ENCODE data around the gene CAMTA1.
"Not testable (repeated sequence)": the region's sequence is repeated elsewhere in the genome, so short reads cannot be mapped to it uniquely, and the experiment has no call there.

CAMTA1 gene

GRCh38 chr1:7313826-7314225 is 528.6 kb downstream of the CAMTA1 start:
- DNase-seq (ENCODE audit: low spot score) = no peak

DNA sequence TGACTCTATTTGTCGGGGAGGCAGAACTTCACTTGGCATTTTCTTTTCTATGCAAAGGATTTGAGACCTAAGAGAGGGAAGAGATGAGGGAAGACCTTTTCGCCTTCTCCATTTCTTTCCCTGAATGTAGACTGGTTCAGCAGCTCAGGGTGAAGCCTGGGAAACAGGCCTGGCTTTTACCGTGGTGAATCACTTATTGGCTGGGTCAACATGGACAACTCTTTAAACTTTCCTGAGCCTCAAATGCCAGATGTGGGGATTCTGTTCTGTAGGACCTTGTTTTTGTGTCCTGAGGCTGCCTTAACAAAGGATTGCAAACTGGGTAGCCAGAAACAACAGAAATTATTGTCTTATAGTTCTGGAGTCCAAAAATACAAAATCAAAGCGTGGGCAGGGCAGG is 530.1 kb downstream of the CAMTA1 start:
- no peak for DNase-seq (ENCODE audit: low spot score)

GRCh38 chr1:7315946-7316345 is 530.7 kb downstream of the CAMTA1 start:
- DNase-seq (ENCODE audit: low spot score) = no peak

- no peak for DNase-seq (ENCODE audit: low spot score)
Measured at GRCh38 chr1:7317888-7318287, 532.6 kb downstream of the CAMTA1 start.

- no peak for DNase-seq (ENCODE audit: low spot score)
Measured at GRCh38 chr1:7319196-7319595, 533.9 kb downstream of the CAMTA1 start.

DNA sequence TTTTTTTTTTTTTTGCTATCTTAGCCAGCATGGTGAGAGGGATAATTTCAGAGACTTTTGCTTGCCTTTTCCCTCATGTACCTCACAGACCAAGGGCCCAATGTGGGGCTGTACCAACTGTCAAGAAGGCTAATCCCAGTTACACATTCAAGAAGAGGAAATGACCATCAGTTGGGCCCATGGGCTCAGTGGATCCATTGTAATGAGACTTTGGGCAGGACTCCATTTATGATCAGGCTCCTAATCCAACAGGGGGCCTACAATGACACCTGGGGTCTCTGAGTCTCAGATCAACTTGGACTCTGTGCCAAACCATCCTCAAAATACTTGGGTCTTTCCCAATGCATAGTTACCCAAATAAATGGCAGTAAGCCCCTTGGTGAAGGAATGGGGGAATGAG is 535.4 kb downstream of the CAMTA1 start:
- DNase-seq (ENCODE audit: low spot score) = no peak

GRCh38 chr1:7322283-7322785 is 537.1 kb downstream of the CAMTA1 start:
- no peak for DNase-seq (ENCODE audit: low spot score)

- no peak for DNase-seq (ENCODE audit: low spot score)
Measured at GRCh38 chr1:7322912-7323311, 537.7 kb downstream of the CAMTA1 start.

DNA sequence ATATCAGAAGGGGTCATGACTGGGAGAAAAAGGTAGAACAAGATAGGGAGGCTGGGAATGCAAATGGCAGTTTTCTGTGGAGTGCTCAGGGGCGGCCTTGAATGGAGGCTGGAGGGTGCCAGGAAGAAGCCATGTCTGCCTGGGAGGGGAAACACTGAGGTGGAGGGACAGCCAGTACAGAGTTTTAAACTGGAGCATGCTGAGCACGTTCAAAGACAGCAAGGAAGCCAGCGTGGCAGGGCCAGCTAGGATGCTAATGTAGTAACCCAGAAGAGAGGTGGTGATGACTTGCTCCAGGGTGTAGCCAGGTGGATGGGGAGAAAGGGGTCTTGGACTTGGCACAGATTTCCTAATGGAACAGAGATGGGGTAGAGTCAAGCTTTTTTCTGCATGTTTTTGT is 540.0 kb downstream of the CAMTA1 start:
- DNase-seq (ENCODE audit: low spot score) = no peak

- no peak for DNase-seq (ENCODE audit: low spot score)
Measured at GRCh38 chr1:7326366-7326765, 541.1 kb downstream of the CAMTA1 start.

DNA sequence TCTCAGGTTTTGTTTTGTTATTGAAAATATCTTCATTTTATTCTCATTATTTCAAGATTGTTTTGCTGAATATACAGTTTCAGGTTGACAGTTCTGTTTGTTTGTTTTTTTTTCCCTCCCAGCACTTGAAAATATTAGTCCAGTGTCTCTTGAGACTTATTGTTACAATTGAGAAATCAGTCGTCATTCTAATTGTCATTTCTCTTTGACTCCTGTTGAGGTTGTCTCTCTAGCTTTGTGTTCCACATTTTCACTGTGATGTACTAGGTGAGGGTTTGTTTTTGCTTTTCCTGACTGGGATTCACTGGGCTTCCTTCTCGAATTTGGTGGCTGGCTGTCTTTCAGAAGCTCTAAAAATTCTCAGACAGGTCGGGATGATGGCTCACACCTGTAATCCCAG is 542.6 kb downstream of the CAMTA1 start:
- no peak for DNase-seq (ENCODE audit: low spot score)

DNA sequence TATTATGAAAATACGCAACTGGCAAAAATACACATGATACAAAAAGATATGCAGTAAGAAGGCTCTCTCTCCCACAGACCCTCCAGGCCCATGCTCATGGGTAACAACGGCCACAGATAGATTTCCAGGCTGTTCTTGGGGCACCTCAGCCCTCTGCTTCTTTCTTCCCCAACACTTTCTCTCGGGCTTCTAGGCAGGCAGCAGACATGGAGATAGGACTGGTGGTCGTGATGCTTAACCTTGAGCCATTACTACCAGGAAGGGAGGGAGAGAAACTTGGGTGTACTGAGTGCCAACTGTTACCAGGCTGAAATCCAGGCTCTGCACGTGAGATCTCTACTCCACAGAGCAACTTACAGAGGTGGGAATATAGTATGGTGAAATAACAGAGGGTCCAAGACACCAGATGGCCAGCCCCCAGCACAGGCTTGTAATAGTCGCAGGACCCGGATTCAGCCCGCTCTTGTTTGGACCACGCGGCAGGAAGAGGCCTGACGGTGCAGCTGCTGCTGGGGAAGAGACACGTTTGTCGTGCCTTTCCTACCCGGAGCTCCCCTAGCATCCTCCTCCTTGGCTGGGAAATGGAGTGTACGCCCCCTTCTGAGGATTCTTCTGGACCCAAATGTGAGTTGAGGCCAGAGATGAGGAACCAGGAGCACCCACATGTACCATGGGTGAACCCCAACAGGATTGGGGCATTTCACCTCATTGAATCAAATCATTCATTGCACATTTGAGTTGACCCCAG is 544.8 kb downstream of the CAMTA1 start:
- DNase-seq (ENCODE audit: low spot score) = no peak

DNA sequence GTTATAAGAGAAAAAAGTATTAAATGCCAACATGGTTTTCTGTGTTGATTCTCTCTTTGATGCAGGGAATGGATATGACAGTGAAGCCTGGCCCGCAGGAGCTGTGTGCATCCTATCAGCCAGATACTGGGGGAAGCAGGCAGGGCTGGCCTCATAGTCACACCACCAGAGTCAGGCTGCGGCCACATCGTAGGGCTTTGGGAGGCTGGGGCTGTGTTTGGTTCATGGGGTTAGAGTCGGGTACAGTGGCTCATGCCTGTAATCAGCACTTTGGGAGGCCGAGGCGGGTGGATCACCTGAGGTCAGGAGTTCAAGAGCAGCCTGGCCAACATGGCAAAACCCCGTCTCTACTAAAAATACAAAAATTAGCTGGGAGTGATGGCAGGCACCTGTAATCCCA is 545.5 kb downstream of the CAMTA1 start:
- DNase-seq (ENCODE audit: low spot score) = not testable (repeated sequence)

DNA sequence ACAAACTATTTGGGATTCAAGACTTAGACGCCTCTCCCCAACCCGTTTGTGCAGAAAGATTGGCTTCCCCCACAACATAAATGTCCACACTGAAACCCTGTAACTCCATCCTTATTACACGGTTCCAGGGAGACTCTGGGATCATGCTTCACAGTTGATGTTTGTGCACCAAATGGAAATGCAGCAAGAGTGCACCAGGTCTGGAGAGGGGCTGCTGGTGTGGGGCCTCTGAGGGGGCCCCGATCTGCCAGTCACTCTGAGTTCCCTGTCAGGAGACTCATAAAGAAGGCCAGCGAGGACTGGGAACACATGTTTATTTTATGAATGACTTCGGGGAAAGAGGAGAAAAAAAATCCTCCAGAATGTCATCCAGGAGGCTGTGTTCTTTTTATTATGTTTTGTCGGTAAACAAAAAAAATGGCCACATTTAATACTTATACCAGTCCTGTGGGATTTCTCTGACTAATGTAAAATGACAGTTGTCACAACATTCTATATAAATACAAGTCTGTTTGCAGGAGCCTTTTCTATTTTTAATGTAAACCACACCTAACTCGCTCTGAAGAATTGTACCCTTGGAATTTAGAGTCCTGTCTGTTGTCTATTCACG is 546.8 kb downstream of the CAMTA1 start:
- DNase-seq (ENCODE audit: low spot score) = no peak

DNA sequence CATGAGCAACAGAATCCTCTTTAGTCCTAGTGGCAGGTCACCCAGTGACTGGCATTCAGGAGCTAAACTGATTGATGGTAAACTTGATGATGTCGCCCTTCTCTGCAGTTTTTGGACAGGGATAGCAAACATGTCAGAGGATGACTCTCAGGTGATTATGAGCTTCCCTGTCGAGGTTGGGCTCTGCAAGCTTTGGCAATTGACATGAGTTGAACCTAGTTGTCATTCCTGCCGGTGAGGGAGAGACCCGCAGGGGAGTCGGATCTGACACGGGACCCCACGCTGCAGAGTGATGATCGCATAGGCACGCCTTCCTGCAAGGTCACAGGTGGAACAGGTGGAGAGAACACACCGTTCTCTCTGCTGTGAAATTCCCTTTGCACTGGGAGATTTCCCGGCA is 547.8 kb downstream of the CAMTA1 start:
- no peak for DNase-seq (ENCODE audit: low spot score)

DNA sequence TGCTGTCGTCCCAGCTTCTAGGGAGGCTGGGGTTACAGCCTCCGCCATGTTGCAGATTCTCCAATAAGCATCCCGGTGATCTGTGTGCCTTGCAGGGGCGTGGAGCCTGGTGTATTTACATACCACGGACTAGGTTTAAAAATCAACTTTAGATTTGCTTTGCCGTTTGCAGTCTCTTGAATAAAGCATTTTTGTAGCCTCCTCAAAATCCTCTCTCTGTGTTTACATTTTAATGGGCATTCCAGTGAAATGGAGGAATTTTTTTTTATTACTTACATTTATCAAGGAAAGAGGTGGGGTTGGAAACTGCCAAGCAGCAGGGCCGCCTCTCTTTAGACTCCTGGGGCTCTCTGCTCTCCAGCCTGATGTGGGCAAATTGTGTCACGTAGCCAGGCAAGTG is 548.4 kb downstream of the CAMTA1 start:
- no peak for DNase-seq (ENCODE audit: low spot score)

GRCh38 chr1:7334475-7335035 is 549.3 kb downstream of the CAMTA1 start:
- DNase-seq (ENCODE audit: low spot score) = no peak

DNA sequence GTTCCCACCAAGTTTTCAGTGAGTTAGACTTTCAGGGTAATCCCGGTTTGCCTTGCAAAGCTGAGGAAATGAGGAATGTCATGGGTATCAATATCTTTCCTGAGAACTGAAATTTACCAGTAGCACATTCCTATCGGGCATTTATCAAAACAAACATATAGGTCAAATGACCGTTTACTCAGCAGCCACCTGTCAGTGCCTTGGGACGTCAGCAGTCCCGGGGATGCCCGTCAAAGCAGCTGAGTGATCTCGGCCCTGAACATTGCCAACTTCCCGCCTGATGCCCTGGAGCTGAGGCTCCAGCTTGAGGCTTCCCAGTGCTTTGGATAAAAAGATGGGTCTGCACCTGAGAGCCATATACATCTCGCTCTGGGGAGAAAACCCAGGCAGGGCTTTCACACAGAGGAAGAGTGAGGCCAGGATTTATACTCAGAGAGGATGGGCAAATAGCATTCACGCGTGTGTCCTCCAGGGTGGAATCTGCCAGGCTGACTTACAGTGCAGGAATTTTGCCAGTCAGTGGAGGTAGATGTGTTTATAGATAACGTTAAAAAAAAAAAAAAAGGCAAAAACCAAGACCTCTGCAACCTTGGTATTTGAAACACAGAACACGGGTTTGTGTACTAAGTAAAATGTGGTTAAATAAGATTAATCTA is 550.1 kb downstream of the CAMTA1 start:
- no peak for DNase-seq (ENCODE audit: low spot score)

DNA sequence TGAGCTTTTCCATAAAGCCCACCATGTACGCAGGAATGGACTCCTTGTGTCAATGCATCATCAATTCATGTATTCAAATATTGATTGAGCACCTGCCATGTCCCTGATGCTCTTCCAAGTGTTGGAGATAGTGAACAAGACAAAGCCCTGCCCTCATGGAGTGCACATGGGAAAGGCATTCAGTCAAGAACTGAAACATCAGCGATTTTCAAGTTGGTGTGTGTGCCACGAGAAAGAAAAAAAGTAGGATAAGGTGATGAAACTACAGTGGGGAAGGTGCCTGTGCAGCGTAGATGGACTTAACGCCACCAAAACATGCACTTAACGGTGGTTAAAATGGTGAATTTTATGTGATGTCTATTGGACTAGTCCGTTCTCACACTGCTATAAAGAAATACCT is 553.2 kb downstream of the CAMTA1 start:
- no peak for DNase-seq (ENCODE audit: low spot score)

DNA sequence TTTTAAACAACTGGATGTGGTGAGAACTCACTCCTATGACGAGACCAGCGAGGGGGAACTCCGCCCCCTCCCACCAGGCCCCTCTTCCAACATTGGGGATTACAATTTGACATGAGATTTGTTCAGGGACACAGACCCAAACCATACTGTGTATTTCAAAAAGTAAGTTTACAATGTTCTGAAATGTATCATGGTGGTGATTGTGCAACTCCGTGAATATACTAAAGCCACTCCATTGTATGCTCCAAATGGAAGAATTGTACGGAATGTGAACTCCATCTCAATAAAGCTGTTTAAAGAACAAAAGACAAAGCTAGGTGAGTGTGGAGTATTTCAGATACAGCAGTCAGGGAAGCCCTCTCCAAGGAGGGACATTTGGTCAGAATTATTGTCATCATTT is 553.8 kb downstream of the CAMTA1 start:
- no peak for DNase-seq (ENCODE audit: low spot score)

DNA sequence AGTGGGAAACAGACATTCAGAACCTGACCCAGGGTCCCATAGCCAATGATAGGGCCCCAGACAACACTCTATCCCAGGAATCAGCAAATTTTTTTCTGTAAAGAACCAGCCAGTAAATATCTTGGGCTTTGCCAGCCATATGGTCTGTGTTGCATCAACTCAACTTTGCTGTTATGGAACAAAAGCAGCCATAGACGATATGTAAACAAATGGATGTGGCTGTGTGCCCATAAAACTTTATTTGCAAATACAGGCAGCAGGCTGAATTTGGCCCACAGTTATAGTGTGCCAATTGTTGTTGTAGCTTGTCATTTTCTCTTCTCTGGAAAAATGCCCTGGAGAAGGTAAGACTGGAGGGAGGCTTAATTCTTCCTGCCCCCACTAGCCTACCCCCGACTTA is 554.7 kb downstream of the CAMTA1 start:
- no peak for DNase-seq (ENCODE audit: low spot score)

DNA sequence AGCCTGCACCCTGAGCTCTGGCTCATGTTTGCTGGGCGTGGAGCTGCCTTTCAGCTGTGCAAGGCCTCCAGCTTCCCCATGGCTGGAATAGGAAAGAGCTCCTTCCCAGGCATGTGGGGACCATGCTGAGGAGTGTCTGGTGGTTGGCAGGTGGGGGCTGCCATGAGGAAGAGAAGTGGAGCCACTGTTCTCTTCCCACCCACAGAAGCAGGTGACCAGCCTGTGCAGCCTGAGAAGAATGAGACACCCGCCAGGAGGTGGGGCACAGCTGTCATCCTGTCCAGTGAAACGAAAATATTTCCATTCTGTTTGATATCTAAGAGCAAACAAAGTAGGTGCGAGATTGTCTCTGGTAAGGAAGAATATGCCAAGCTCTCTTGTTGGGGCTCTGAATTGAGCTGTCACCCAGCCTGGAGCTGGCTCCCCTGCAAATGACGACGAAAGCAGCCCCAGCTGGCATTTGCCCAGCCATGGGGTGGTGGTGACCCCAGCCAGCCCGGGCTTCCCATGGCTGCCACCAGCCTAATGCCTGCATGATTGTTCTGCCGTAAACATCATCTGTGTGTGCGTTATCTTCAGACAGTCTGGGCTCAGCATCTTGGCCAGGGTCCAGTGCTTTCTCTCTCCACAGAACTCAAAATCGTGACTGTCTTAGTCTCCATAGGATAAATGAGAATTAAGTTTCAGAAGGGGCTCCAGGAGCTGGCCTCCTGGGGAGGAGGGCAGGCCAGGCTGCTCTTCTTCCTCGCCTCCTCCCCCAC is 556.1 kb downstream of the CAMTA1 start:
- no peak for DNase-seq (ENCODE audit: low spot score)

All from CD4-positive, alpha-beta T cell treated with Interleukin-6 at 100 ng/mL for 8 hours (primary cell).